HCT116 (cell line): Measurements from ENCODE around the gene PLS3. TPM values are rescaled to one million over a fixed set of nuclear protein-coding genes. Genes with fewer than 3 reads are reported as not detected.

Experiments used
- ATAC-seq: fragments of 200-7000 bp; cut with Tn5 transposase; 2 replicates; pipeline ENCODE4 v1.9.1; 2020; ENCODE audit warnings: mild to moderate bottlenecking, moderate library complexity
- BruUV-seq: library from RNA; stranded (reverse); fragments of 400-500 nt; replicated peaks from 2 replicates; lab custom pipeline; 2021; lab: Mats Ljungman, UMichigan
- CTCF ChIA-PET: fragments of 300-600 bp; sonication (Branson Sonifier 250); formaldehyde crosslinking; loops from one replicate; lab custom pipeline; 2021; ENCODE audit warnings: antibody characterized with exemption; lab: Charles Lee
- POLR2A ChIA-PET: fragments of 300-600, 350-600 bp; sonication (Branson Sonifier 250); formaldehyde crosslinking; loops from one replicate; lab custom pipeline; 2021; ENCODE audit warnings: antibody characterized with exemption; lab: Charles Lee
- RAD21 ChIA-PET, 2 experiments: fragments of 300-600 bp; sonication (Branson Sonifier 250); formaldehyde crosslinking; loops; one replicate each; lab custom pipeline; 2023; ENCODE audit warnings: low total read pairs in 2 of 2; ENCODE audit not compliant: uncharacterized antibody in 2 of 2, unreplicated experiment in 2 of 2, low non-redundant PET in 1 of 2; lab: Charles Lee
- DNase-seq: peaks from one replicate; pipeline ENCODE4 v3.0.0-alpha.2; 2010; ENCODE audit warnings: low read depth, low spot score
- H2AFZ ChIP-seq: fragments of 200-600 bp; shearing (Covaris generic), sonication (generic); 2 replicates; pipeline ENCODE4 v1.6.1; 2017; ENCODE audit warnings: low read depth, mixed run types, mixed read lengths, antibody characterized with exemption, low read length; ENCODE audit not compliant: poor library complexity, severe bottlenecking
- H3K27ac ChIP-seq: 2 replicates; pipeline ENCODE4 v1.5.1; 2012; ENCODE audit warnings: low read depth, low read length
- H3K27me3 ChIP-seq: fragments of 200-600 bp; sonication (generic); 2 replicates; pipeline ENCODE4 v1.6.1; 2016; ENCODE audit warnings: mixed run types, low read length, mixed read lengths; ENCODE audit not compliant: insufficient read depth
- H3K36me3 ChIP-seq, 2 experiments: fragments of 200-500 bp in 1 of 2; fragments of 200-600 bp in 1 of 2; sonication (Bioruptor generic) in 1 of 2; sonication (generic) in 1 of 2; 2 replicates each; pipeline versions ENCODE4 v1.5.1 to v1.6.1; 2014 to 2016; ENCODE audit warnings: low read length in 2 of 2, inconsistent platforms in 1 of 2, mixed read lengths in 1 of 2, mixed run types in 1 of 2; ENCODE audit not compliant: insufficient read depth in 2 of 2, control insufficient read depth in 1 of 2
- H3K4me1 ChIP-seq, 2 experiments: fragments of 200-600 bp in 1 of 2; sonication (generic) in 1 of 2; 2 replicates each; pipeline versions ENCODE4 v1.5.1 to v1.6.1; 2012 to 2017; ENCODE audit warnings: low read length in 2 of 2, inconsistent platforms in 1 of 2, mild to moderate bottlenecking in 1 of 2, mixed read lengths in 1 of 2, mixed run types in 1 of 2, moderate library complexity in 1 of 2; ENCODE audit not compliant: insufficient read depth in 2 of 2, control insufficient read depth in 1 of 2
- H3K4me2 ChIP-seq: fragments of 200-600 bp; sonication (generic); 2 replicates; pipeline ENCODE4 v1.6.1; 2017; ENCODE audit warnings: mixed run types, low read length, mixed read lengths
- H3K4me3 ChIP-seq, 2 experiments: fragments of 200-600 bp in 1 of 2; sonication (generic) in 1 of 2; replicated peaks in 1 of 2; 2 replicates each; pipeline ENCODE4 v1.5.1; 2011 to 2016; ENCODE audit warnings: low read length in 2 of 2, control low read depth in 1 of 2, low read depth in 1 of 2, mild to moderate bottlenecking in 1 of 2, mixed read lengths in 1 of 2, mixed run types in 1 of 2
- H3K79me2 ChIP-seq: fragments of 200-600 bp; sonication (generic); 2 replicates; pipeline ENCODE4 v1.6.1; 2017; ENCODE audit warnings: mild to moderate bottlenecking, mixed run types, low read length, moderate library complexity, mixed read lengths; ENCODE audit not compliant: insufficient read depth
- H3K9ac ChIP-seq: fragments of 200-600 bp; sonication (generic); 2 replicates; pipeline ENCODE4 v1.6.1; 2016; ENCODE audit warnings: low read length, mixed read lengths
- H3K9me2 ChIP-seq: fragments of 200-600 bp; sonication (generic), shearing (Covaris generic); 2 replicates; pipeline ENCODE4 v1.6.1; 2017; ENCODE audit warnings: mixed run types, mild to moderate bottlenecking, moderate library complexity; ENCODE audit not compliant: insufficient read depth
- H3K9me3 ChIP-seq, 2 experiments: fragments of 200-500 bp in 1 of 2; fragments of 200-600 bp in 1 of 2; sonication (Bioruptor generic) in 1 of 2; sonication (generic) in 1 of 2; 2 replicates each; pipeline ENCODE4 v1.6.1; 2014 to 2017; ENCODE audit warnings: low read length in 2 of 2, mixed read lengths in 2 of 2, inconsistent platforms in 1 of 2, low read depth in 1 of 2, mild to moderate bottlenecking in 1 of 2, mixed run types in 1 of 2, moderate library complexity in 1 of 2; ENCODE audit not compliant: control insufficient read depth in 1 of 2, insufficient read depth in 1 of 2
- H4K20me1 ChIP-seq: fragments of 200-600 bp; sonication (generic), shearing (Covaris generic); 2 replicates; pipeline ENCODE4 v1.6.1; 2017; ENCODE audit warnings: mixed run types, mild to moderate bottlenecking, moderate library complexity; ENCODE audit not compliant: insufficient read depth
- ATF3 ChIP-seq: IDR thresholded peaks from 2 replicates; pipeline ENCODE4 v1.6.1; 2012
- EZH2phosphoT487 ChIP-seq: fragments of 200-600 bp; IDR thresholded peaks from 2 replicates; pipeline ENCODE4 v1.6.1; 2018; ENCODE audit warnings: antibody characterized with exemption, borderline replicate concordance
- FOSL1 ChIP-seq: IDR thresholded peaks from 2 replicates; pipeline ENCODE4 v1.6.1; 2012; ENCODE audit warnings: low read depth
- JUND ChIP-seq: IDR thresholded peaks from 2 replicates; pipeline ENCODE4 v1.6.1; 2012
- POLR2A ChIP-seq: IDR thresholded peaks from 2 replicates; pipeline ENCODE4 v1.7.0; 2011; ENCODE audit warnings: borderline replicate concordance; ENCODE audit not compliant: insufficient read depth, insufficient read length; ENCODE audit errors: extremely low read depth
- RAD21 ChIP-seq: IDR thresholded peaks from 2 replicates; pipeline ENCODE4 v1.6.1; 2012; ENCODE audit warnings: low read depth, mild to moderate bottlenecking
- SP1 ChIP-seq: IDR thresholded peaks from 2 replicates; pipeline ENCODE4 v1.6.1; 2012; ENCODE audit warnings: low read depth
- YY1 ChIP-seq: IDR thresholded peaks from 2 replicates; pipeline ENCODE4 v1.6.1; 2011; ENCODE audit warnings: low read length, low read depth, moderate library complexity, mild to moderate bottlenecking; ENCODE audit not compliant: insufficient replicate concordance; ENCODE audit errors: extremely low read depth
- ZBTB33 ChIP-seq: IDR thresholded peaks from 2 replicates; pipeline ENCODE4 v1.6.1; 2011; ENCODE audit warnings: mild to moderate bottlenecking, low read length, moderate library complexity; ENCODE audit not compliant: insufficient replicate concordance; ENCODE audit errors: extremely low read depth
- ZFX ChIP-seq: fragments of 450-650 bp; IDR thresholded peaks from 2 replicates; pipeline ENCODE4 v1.6.1; 2017
- intact Hi-C: fragments of 100-400 bp; cut with micrococcal nuclease; formaldehyde crosslinking; loops from 2 replicates; pipeline ENCODE4 v1.10.0; 2022
- total RNA-seq: library from RNA; stranded (reverse); gene quantifications from one replicate; pipeline ENCODE4 v1.2.1, GENCODE V29; 2021; ENCODE audit not compliant: unreplicated experiment
- TF ChIP-seq, protein P1 (sequence below), 3 experiments: fragments of 200-600 bp in 1 of 3; sonication (generic) in 1 of 3; IDR thresholded peaks in 2 of 3; conservative IDR thresholded peaks in 1 of 3; 2 replicates each; pipeline ENCODE4 v1.5.1; 2012 to 2017; ENCODE audit warnings: low read depth in 2 of 3, low read length in 2 of 3, antibody characterized with exemption in 1 of 3, borderline replicate concordance in 1 of 3, control low read depth in 1 of 3, mild to moderate bottlenecking in 1 of 3, mixed read lengths in 1 of 3, mixed run types in 1 of 3, moderate library complexity in 1 of 3; ENCODE audit not compliant: insufficient read depth in 1 of 3
- TF ChIP-seq, protein P2 (sequence below): IDR thresholded peaks from 2 replicates; pipeline ENCODE4 v1.6.1; 2012

PLS3 gene
- total RNA-seq, 1 experiment from 2014 or later, result 50.8 TPM

DNA sequence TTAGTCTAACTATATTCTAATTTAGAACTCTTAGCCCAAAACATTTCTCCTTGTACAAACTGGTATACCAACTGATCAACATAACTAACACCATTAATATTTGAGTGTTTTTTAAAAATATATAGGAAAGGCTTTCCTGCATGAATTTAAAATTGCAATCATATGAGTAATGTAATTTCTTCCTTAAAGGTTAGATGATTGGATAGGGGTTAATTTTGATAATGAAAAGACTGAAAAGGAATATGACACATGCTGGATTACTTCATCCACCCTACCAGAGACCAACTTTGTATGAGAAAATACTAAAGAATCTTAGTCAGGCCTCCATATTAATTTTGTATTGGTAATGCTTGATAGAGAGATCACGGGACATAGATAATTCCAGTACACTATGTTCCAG, 25.1 kb upstream of the PLS3 start:
- Histone ChIP-seq H3K9me2 (no peaks in the 10 kb centered on the region), H3K4me3 (no peak overlapping the region), H3K4me2 (no peak overlapping the region), H3K79me2 (no peaks in the 10 kb centered on the region), H3K4me1 (no peaks in the 10 kb centered on the region), H3K36me3 (no peaks in the 10 kb centered on the region), H2AFZ (no peak overlapping the region), H3K27me3 (no peaks in the 10 kb centered on the region), H3K9me3 (no peaks in the 10 kb centered on the region), H4K20me1 (no peaks in the 10 kb centered on the region), H3K27ac (no peak overlapping the region), H3K9ac (no peak overlapping the region)
- no peak for DNase-seq
- intact Hi-C loops, result no loop called here
- RAD21 ChIA-PET, result no interaction called here
- POLR2A ChIA-PET, result no interaction called here
- CTCF ChIA-PET, result no interaction called here
- BruUV-seq, result no TSS peak
- TF ChIP-seq, protein P1, sequence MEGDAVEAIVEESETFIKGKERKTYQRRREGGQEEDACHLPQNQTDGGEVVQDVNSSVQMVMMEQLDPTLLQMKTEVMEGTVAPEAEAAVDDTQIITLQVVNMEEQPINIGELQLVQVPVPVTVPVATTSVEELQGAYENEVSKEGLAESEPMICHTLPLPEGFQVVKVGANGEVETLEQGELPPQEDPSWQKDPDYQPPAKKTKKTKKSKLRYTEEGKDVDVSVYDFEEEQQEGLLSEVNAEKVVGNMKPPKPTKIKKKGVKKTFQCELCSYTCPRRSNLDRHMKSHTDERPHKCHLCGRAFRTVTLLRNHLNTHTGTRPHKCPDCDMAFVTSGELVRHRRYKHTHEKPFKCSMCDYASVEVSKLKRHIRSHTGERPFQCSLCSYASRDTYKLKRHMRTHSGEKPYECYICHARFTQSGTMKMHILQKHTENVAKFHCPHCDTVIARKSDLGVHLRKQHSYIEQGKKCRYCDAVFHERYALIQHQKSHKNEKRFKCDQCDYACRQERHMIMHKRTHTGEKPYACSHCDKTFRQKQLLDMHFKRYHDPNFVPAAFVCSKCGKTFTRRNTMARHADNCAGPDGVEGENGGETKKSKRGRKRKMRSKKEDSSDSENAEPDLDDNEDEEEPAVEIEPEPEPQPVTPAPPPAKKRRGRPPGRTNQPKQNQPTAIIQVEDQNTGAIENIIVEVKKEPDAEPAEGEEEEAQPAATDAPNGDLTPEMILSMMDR (IDR thresholded peaks at IDR 0.05 in 2 of 3, conservative IDR thresholded peaks at IDR 0.05 in 1 of 3; ENCODE audit: borderline replicate concordance in 1 of 3, insufficient read depth in 1 of 3, low read depth in 2 of 3, low read length in 2 of 3), result no peak
- TF ChIP-seq POLR2A (no peak), ZFX (no peak), RAD21 (no peak), SP1 (no peak), ATF3 (no peak), FOSL1 (no peak), EZH2phosphoT487 (no peak), JUND (no peak), YY1 (no peak), ZBTB33 (no peak)
- TF ChIP-seq, protein P2, sequence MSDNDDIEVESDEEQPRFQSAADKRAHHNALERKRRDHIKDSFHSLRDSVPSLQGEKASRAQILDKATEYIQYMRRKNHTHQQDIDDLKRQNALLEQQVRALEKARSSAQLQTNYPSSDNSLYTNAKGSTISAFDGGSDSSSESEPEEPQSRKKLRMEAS, result no peak
- no peak for ATAC-seq
